Activated T-cell treated with anti-CD3 and anti-CD28 coated beads, Interleukin-2, amount 50 U/mL, for 1 hour (primary cell): ENCODE results near the gene YES1.

Experiments used
- DNase-seq: peaks from one replicate; pipeline ENCODE4 v3.0.0-alpha.2; 2020

Gene YES1

DNA sequence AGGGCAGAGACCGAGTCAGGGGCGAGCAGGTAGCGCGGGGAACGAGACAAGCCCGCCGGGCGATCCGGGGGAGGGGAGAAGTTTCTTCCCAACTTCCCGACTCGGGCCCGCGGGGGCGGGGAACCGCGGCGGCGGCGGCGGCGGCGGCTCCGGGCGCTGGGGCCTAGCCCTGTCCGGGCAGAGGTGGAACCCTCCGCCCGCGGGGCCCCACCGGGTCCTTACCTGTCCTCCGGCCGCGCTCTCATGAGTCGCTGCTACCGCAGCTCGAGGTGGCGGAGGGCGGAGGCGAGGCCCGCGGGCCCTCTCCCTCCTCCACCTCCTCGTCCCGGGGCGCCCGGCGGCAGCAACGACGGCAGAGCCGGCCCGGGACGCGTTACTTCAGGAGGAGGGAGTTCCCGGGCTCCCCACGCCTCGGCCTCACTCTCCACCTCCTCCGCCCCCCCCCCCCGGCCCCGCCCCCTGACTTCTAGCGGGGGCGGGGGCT, at the start of gene YES1:
TSS of gene YES1 (minus strand) at position 351 of the 484 bp plus-strand sequence. CDS start 55,415 bp downstream, outside the sequence.
- DNase-seq: no peak

DNA sequence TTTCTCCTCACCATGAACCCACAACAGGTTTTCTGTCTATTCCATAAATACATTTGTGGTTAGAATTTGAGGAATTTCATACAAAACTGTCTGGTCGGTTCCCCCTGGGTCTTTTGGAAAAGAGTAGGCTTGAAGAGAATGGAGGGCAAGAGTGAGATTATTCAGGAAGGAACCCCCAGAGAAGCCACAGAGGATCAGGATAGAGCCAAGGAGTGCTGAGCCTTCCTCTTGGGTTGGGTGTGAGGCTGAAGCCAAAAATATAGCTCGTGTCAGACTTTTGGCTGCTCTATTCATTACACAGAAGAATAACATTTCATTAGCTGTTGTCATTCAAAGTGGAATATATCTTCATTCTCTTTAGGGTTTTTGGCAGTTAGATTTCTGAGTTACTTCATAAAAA, 45.9 kb upstream of the YES1 start:
- no peak for DNase-seq

GRCh38 chr18:853471-853870, 41.4 kb upstream of the YES1 start:
- DNase-seq: no peak

DNA sequence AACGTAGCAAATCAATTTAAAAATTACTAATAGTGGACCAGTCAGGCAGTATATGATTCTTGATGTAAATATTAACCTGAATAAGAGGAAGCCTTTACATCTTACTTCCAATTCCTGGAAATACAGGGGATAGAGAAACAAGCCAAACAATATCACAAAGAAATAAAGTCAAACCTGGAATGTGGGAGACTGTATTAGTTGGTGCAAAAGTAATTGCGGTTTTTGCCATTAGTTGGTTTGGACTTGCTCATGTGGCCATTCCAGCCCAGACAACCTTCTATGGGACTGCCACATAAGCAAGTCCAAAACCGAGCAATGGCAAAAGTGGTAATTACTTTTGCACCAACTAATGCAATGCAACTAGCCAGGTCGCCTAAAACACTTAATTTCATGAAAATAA, 38.9 kb upstream of the YES1 start:
- DNase-seq: no peak

DNA sequence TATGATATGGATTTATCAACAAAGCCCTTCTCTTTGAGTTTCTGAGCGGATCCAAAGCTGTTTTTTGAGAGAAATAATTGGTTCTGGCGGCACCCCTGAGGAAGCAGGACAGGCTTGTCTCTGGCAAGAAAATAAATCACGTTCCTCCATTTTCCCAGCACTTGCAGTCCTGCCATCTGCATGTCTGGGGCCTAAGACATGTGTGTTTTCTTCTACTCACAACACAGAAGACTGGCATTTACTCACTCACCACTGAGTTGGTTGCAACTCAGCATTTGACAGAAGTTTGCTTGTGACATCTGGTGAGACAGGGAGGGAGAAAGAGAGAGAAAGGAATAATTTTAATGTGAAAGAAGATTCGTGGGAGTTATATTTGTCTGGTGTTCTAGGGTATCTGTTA, 37.0 kb upstream of the YES1 start:
- no peak for DNase-seq

- no peak for DNase-seq
Measured at GRCh38 chr18:848062-848861, 36.2 kb upstream of the YES1 start.

DNA sequence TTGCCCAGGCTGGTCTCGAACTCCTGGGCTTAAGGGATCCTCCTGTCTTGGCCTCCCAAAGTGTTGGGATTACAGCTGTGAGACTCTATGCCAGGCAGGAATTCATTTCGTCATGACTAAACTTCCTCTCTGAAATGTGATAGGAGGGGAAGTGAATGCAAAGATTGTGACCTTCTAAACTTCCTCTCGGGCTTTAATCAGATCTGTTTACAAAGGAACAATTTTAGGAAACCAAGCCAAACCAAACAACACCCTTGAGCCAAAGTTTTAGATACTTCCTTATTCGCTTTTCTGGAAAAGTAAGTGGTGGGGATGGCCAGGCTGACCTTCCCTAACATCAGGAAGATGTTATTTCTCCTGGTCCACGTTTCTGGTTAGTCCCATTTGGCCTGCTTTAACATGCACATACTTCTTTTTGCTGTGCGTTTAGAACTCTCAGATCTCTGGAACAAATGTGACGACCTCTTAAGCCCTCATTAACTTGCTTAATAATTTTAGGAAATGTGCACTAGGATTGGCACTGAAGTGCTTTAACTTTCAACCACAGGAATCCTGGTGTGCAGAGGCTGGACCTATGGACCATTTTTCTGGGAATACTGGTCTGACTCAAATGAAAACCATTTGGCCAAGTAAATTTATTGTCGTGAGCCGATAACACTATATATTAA, 33.2 kb upstream of the YES1 start:
- no peak for DNase-seq

GRCh38 chr18:841647-842370, 29.8 kb upstream of the YES1 start:
- no peak for DNase-seq

DNA sequence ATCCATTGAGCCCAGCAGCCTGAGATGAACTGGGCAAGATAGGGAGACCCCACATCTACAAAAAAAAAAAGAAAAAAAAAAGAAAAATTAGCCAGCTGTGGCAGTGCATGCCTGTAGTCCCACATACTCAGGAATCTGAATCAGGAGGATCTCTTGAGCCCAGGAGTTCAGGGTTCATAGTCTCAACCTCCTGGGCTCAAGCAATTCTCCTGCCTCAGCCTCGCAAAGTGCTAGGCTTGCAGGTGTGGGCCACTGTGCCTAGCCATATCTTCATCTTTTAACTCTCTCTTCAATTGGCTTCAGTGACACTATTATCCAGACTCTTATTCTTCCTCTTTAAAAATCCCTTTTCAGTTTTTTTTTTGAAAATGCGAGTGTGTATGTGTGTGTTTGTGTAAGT, 28.5 kb upstream of the YES1 start:
- DNase-seq: no peak

- DNase-seq: no peak
Measured at GRCh38 chr18:840023-840408, 28.0 kb upstream of the YES1 start.

GRCh38 chr18:839224-840022, 27.4 kb upstream of the YES1 start:
- DNase-seq: peak; percentile 92

DNA sequence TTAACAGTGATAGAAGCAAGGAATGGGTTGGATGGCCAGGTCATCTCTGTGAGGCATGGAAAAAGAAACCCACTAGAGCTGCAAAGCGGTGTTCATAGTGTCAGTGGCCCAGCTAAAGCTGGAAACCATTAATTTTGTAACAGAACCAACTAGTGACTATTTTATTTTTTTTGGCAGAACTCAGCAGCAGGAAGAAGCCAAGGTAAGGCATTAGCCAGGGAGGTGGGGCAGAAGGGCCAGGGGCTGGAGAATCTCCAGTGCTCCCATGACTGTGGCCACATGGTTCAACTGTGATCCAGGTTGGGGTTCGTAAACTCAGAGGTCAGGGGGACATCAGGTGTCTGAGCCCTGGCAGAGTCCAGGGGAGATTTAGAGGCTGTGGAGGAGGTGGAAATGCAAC, 25.9 kb upstream of the YES1 start:
- DNase-seq: no peak

DNA sequence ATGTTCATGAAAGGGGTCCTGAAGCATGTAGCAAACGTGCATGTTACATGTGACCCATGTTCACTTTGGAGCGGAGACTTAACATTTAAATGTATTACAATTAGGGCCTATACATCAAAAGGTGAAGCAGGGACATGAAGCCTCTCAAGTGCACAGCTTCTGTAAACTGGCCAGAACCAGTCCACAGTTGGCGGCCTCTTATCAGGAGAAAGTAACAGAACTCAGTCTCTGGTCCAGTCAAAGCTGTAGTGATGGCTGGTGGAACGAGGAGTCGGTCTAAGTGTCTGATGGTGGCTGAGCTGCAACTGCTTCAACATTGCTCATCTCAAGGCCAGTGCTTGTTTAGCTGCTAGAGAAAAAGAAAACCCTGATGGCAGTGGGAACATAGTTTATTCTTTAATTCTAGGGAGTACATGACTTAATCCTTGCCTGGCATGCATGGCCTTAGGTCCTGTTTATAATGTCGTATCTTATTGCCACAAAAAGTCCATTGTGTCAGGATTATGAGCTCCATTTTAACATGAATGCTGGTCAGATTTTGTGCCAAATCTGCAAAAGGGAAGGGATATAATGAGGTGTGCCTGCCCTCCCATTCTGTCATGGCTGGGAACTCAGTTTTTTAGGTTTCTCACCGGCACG, 22.2 kb upstream of the YES1 start:
- no peak for DNase-seq

DNA sequence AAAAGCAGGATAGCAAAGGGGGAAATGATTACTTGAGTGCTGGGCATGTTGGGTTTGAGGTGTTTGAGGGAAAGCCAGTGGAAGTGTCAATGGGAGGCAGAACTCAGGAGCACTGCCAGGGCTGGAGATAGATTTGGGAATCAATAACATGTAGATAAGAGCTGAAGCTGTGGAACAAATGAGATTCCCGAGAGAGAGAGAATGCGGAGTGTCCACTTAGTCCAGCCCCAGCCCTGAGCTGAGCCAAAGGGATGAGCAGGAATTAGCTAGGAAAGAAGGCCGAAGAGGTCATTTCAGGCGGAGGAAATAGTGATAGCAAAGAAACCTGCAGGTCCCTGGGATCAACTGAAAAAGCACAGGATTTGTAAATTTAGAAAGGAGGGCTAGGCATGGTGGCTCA, 21.2 kb upstream of the YES1 start:
- no peak for DNase-seq

DNA sequence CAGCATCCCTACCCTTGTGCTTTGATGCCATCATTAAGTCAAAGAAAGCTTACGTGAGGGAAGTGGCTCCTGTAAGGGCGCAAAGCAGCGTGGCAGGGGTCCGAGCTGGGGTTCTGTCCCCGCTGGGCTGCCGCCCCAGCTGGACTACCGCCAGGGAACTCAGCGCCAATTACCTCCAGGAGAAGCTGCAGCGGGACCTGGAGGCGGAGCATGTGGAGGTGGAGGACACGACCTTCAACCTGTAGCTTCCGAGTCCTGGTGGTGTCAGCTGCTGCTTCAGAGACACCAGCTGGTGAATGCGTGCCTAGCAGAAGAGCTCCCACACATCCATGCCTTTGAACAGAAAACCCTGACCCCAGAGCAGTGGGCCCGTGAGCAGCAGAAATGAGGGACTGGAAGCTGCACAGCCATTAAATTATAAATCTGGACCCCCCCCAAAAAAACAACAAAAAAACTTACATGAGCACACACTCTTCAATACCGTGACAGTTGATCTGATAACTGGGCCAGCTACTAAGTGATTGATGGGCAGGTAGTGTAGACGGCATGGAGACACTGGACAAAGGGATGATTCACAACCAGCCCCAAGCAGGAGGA, 20.1 kb upstream of the YES1 start:
- DNase-seq: peak; percentile 41

DNA sequence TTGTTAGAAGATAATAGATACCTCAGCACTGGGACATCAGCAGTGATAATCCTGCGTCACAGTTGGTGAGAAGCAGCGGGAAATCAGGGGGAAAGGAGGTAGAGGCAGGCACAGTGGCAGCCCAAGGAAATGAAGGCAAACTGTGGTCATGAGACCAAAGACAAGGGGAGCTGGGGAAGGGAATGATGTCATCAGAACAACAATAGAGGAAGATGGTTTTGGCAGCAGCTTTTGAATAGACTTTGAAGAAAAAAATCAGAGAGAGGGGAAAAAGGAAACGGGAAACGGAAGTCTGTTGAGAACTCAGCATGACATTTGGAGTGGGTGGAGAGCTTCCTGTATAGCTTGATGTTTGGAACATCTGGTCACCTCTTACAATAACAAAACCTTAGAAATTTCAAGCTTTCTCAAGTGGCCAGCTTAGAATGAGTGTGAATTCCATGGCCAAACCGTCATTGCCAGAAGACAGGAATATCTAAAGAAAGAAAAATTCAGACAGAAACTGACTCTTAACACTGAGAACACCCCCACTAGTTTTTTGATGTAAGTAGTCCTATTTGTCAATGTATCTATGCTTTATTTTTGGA, 18.4 kb upstream of the YES1 start:
- peak; percentile 50 for DNase-seq

DNA sequence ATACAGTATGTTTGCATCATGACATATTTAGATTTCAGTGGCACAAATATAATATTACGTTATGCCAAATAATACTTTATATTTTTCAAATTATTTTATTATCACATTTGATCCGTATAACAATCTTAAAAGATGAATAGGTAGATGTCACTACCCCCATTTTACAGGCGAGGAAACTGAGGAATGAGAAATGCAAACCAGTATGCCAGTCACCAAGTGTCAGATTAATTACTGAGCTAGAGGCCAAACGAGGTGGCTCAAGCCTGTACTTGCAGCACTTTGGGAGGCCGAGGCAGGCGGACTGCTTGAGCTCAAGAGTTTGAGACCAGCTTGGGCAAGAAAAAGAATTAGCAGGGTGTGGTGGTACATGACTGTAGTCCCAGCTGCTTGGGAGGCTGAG, 17.4 kb upstream of the YES1 start:
- no peak for DNase-seq

DNA sequence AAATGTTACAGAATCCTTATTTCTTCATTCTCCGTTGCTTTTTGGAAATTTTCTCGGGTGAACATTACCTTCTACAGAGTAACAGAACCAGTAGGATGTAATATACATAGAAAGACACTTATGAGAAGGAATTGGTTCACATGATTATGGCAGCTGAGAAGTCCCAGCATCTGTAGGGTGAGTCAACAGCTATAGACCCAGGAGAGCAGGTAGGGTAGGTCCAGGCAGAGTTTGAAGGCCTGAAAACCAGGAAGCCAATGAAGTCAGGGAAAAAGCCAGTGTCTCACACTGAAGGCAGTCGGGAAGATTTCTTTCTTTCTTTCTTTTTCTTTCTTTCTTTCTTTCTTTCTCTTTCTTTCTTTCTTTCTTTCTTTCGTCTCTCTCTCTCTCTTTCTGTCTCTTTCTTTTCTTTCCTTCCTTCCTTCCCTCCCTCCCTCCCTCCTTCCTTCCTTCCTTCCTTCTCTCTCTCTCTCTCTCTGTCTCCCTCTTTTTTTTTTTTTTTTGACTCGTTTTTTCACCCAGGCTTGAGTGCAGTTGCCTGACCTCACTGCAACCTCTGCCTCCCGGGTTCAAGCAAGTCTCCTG, 15.1 kb upstream of the YES1 start:
- DNase-seq: no peak

DNA sequence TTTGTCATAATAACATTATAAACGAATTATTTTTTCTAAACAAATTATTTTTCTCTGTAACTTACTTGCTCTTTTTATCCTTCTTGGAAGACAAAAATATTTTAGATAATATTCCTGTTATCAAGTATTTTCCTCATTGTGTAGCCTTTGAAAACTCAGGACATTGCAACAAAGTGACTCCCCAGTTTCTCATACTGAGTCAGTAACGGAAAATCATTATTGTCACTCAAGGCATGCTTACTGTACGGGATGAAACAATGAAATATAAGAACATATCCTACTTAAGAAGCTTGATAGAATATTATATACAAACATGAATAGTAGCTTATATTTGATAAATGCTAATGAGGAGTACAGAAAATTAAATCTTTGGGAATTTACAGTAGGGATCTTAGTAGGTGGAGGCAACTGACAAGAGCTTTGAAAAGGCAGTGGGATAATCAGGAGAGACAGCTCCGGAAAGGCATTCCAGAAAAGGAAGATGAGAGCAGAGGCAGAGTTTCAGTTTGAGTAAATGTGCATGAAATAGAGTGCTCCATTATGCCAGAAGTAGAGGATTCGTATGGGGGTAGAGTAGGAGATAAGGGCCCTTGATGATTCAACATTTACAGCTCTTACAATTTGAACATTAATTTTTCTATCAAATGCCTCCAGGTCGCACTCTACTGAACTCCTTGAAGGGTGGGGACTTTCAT, 14.0 kb upstream of the YES1 start:
- DNase-seq: no peak

DNA sequence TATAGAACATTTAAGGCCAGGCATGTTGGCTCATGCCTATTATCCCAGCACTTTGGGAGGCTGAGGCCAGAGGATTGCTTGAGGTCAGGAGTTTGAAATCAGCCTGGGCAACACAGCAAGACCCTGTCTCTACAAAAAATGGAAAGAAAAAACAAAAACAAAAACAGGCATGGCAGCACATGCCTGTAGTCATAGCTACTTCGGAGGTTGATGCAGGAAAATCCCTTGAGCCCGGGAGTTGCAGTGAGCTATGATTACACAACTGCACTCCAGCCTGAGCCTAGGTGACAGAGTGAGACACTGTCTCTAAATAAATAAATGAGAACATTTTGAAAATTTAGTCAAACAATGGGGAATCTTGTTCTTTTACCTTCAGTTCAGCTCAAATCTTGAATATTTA, 12.1 kb upstream of the YES1 start:
- DNase-seq: no peak
